Right ventricle myocardium inferior (tissue), 1 donor: ENCODE results near the gene MAP2K2. TPM values are rescaled to one million over a fixed set of nuclear protein-coding genes. Genes with fewer than 3 reads are reported as not detected.
A peak's percentile ranks its signal among the peaks of the same experiment; 100 is the strongest.
"Not testable (repeated sequence)": the region's sequence is repeated elsewhere in the genome, so short reads cannot be mapped to it uniquely, and the experiment has no call there.

Experiments used
- ATAC-seq: fragments of 200-7000 bp; cut with Tn5 transposase; one replicate; pipeline ENCODE4 v1.9.1; 2020; ENCODE audit warnings: mild to moderate bottlenecking, moderate library complexity
- DNase-seq: peaks from one replicate; pipeline ENCODE4 v3.0.0; 2021; ENCODE audit errors: missing footprints
- intact Hi-C: fragments of 100-400 bp; cut with DNase I; formaldehyde crosslinking; loops from one replicate; pipeline ENCODE4 v1.11.0; 2022
- long read RNA-seq: library from polyadenylated mRNA; unstranded; transcript quantifications from one replicate; pipeline ENCODE4 v2.0.0, GENCODE V29; 2021
- total RNA-seq: library from RNA; stranded (reverse); fragmentation: NEBNext Ultra II Directional; extraction: Animal tissue kit (Norgen Biotek cat#: 25700); gene quantifications from one replicate; pipeline ENCODE4 v1.2.1, GENCODE V29; 2021
- donor health status: DM: no; HTN: yes; CAD: no; lungs with severe emphysema.

Gene MAP2K2
- total RNA-seq: 138 TPM
- long read RNA-seq, transcript MAP2K2-201 (11 exons, 1,734 nt): major isoform, 206 of 280 reads
- long read RNA-seq, partial matches to known transcripts: 22 of 280 reads
- long read RNA-seq, other reads (novel, unspliced or antisense): 52 of 280 reads

DNA sequence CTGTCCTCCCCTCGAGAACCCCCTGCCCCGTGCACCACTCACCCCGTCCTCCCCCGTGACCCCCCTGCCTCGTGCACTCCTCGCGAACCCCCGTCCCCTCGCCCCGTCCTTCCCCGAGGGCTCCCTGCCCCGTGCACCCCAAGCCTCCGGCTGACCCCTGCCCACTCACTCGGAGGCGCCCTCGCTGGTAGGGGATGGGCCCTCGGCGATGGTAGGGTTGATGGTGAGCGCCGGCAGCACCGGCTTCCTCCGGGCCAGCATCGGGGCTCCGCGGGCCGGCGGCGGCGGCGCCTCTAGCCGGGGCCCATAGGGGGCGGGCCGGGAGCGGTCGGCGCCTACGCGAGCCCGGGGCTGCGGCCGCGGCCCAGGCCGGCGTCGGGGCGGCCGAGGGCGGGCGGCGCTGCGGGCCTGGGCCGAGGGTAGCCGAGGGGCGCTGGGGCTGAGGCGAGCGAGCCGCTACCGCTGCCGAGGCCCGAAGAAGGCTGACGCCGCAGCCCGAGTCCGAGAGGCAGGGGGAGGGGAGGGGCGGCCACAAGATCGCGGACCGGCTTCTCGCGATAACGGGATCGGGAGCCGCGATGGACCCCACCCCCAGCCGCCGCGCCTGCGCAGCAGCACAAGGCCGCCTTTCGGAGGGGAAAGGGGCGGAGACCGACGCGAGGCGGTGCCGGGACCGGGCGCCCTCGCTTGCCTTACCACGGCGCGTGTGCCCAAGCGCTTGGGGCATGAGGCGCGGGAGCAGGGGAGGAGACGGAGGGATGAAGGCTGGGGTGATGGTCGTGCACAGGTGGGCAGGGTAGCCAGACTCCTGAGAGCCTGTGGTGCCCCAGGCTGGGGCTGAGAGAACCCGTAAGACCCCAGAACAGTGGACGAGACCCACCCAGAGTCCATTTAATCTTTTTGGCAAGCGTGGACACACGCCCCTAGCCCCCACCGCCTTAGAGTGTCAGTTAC, at the start of gene MAP2K2:
Gene MAP2K2, minus strand, starts transcription at position 508 of the 954 bp plus-strand sequence. Its CDS starts 247 bp downstream, at position 261.
- DNase-seq (peak; percentile 97), ATAC-seq (peak; percentile 98)
- intact Hi-C loops: loop anchor here (5.0 to 10.0 kb wide), 3 partner anchors 57 to 139 kb away; partner anchors contain the start of genes ANKRD24, EEF2, SIRT6 and ZBTB7A

- peak; percentile 69 for ATAC-seq
- no peak for DNase-seq
- intact Hi-C loops: no loop called here
Observed at GRCh38 chr19:4172861-4173473, 49.0 kb upstream of the MAP2K2 start.

DNA sequence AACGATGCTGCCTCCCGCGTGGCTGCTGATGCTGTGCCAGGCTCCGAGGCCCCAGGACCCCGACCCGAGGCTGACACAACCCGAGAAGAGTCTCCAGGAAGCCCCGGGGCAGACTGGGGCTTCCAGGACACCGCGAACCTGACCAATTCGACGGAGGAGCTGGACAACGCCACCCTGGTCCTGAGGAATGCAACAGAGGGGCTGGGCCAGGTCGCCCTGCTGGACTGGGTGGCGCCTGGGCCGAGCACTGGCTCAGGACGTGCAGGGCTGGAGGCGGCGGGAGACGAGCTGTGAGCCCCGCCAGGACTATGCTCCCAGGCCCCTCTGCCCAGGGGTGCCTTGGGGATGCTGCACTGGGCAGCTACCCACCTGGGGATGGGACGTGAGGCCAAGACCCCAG, 47.8 kb upstream of the MAP2K2 start:
- no peak for DNase-seq
- intact Hi-C loops: no loop called here
- no peak for ATAC-seq

GRCh38 chr19:4164262-4164661, 40.3 kb upstream of the MAP2K2 start:
- no peak for DNase-seq
- no peak for ATAC-seq
- intact Hi-C loops: no loop called here

- no peak for ATAC-seq
- DNase-seq: no peak
- intact Hi-C loops: no loop called here
Observed at GRCh38 chr19:4161415-4162077, 37.6 kb upstream of the MAP2K2 start.

DNA sequence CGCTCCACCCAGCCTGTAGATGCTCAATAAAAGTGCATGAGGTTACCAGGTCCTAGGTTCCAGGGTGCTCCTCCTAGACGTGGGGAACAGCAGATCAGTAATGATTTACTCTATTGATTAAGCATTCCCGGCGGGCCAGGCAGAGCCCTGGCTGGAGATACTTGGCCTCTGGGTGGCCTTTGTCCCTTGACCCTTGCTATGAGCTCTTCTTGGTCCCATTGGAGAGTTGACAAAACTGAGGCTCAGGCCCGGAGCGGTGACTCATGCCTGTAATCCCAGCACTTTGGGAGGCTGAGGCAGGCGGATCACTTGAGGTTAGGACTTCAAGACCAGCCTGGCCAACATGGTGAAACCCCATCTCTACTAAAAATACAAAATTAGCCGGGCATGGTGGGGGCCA, 34.0 kb upstream of the MAP2K2 start:
- intact Hi-C loops, DNase-seq, ATAC-seq: not testable (repeated sequence)

GRCh38 chr19:4157164-4157563, 33.2 kb upstream of the MAP2K2 start:
- no peak for ATAC-seq
- no peak for DNase-seq
- intact Hi-C loops: no loop called here

DNA sequence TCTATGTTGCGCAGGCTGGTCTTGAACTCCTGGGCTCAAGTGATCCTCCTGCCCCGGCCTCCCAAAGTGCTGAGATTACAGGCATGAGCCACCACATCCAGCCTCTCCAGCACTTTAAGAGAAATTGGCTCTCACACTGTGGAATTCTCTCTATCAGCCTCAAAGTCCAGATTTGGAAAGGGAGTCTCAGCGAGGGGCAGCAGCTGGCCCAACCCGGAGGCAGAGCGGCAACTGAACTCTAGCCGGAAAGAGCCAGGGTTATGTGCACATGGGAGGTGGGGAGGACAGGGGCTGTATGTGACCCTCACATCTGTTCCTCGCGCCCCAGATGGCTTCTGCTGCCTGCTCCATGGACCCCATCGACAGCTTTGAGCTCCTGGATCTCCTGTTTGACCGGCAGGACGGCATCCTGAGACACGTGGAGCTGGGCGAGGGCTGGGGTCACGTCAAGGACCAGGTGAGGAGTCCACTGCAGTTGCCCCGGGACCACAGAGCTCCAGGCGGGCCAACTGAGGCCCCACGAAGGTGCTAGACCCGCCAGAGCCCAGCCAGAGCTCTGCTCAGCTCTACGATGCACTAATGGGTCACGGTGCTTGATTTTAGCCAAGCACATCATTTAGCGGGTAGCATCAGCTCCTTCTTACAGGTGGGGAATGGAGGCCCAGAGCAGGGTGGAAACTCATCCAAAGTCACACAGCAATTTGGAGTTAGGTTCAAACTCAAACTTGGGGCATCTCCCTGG, 30.8 kb upstream of the MAP2K2 start:
- DNase-seq (no peak), ATAC-seq (no peak)
- intact Hi-C loops: no loop called here

DNA sequence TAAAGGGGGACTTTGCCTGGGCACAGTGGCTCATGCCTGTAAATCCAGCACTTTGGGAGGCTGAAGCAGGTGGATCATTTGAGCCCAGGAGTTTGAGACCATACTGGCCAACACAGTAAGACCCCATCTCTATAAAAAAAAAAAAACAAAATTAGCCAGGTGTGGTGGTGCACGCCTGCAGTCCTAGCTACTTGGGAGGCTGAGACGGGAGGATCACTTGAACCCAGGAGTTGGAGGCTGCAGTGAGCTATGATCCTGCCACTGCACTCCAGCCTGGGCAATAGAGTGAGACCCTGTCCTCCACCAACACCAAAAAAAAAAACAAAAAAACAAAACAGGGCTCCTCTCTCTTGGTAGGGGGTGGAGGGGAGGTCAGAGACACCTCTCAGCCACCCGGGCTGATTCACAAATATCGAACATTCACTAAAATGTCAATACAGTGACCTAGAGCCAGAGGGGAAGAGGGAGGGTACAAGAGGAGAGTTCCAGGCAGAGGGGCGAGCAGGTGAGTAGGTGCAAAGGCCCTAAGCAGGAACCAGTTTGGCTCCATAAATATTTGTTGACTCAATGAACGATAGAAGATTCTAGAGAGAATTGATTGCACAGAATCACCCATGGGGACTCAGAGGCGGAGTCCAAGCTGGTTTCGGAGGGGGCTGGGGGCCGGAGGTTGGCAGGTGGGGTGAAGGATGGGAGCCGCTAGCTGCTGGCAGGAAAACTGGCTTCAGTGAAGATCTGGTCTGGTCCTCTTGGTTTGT, 28.5 kb upstream of the MAP2K2 start:
- DNase-seq (no peak), ATAC-seq (no peak)
- intact Hi-C loops: no loop called here

DNA sequence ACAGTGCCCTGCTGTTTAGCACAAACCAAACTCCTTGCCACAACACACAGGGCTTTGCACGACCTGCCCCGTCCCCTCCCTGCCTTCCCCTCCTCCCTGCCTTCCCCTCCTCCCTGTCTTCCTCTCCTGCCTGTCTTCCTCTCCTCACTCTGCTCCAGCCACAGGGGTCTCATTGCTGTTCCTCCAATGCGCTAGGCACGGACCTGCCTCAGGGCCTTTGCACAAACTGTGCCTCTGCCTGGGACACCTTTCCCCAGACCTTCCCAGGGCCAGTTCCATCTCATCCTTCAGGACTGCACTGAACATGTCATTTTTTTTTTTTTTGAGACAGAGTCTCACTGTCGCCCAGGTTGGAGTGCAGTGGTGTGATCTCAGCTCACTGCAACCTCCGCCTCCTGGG, 27.7 kb upstream of the MAP2K2 start:
- intact Hi-C loops: no loop called here
- DNase-seq (no peak), ATAC-seq (no peak)

- DNase-seq: no peak
- intact Hi-C loops: no loop called here
Observed at GRCh38 chr19:4149518-4150288, 25.8 kb upstream of the MAP2K2 start.

GRCh38 chr19:4144666-4145249, 20.8 kb upstream of the MAP2K2 start:
- ATAC-seq: no peak
- intact Hi-C loops: loop anchor here (5.0 kb wide), 1 partner anchor 157 kb away; the partner anchor contains the start of gene EEF2

More at GRCh38 chr19:4149518-4150288, 25.8 kb upstream of the MAP2K2 start:
- no peak for ATAC-seq

GRCh38 chr19:4142916-4143315, 19.0 kb upstream of the MAP2K2 start:
- intact Hi-C loops: loop anchor here (5.0 kb wide), 1 partner anchor 156 kb away; the partner anchor contains the start of gene EEF2
- not testable (repeated sequence) for ATAC-seq, DNase-seq

More at GRCh38 chr19:4144666-4145249, 20.8 kb upstream of the MAP2K2 start:
- DNase-seq: no peak

DNA sequence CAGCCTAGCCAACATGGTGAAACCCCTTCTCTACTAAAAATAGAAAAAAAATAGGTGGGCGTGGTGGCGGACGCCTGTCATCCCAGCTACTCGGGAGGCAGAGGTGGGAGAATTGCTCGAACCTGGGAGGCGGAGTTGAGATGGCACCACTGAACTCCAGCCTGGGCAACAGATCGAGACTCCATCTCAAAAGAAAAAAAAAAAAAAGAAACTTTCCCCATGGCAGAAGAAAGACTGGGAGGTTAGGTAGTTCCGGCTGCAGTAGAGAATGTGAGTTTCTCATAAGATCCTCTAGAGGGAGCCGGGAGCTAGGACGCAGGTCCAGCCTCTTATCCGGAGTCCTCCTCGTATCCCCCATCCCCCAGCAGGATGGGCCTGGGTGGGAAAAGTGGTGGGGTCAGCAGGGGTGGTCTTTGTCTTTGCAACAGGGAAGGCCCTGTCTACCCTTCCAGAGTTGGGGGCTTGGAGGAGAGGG, 16.4 kb upstream of the MAP2K2 start:
- DNase-seq: no peak
- peak; percentile 80 for ATAC-seq
- intact Hi-C loops: loop anchor here (5.0 kb wide), 1 partner anchor 153 kb away; the partner anchor contains the start of gene EEF2

- ATAC-seq: peak; percentile 82
- peak; percentile 88 for DNase-seq
- intact Hi-C loops: loop anchor here (5.0 kb wide), 1 partner anchor 152 kb away; the partner anchor contains the start of gene EEF2
Observed at GRCh38 chr19:4139614-4140236, 15.8 kb upstream of the MAP2K2 start.

- DNase-seq (no peak), ATAC-seq (no peak)
- intact Hi-C loops: no loop called here
Observed at GRCh38 chr19:4138445-4138844, 14.5 kb upstream of the MAP2K2 start.
